ENCODE measurements around the gene NOSTRIN.
A peak's percentile ranks its signal among the peaks of the same experiment; 100 is the strongest.

The NOSTRIN gene

DNA sequence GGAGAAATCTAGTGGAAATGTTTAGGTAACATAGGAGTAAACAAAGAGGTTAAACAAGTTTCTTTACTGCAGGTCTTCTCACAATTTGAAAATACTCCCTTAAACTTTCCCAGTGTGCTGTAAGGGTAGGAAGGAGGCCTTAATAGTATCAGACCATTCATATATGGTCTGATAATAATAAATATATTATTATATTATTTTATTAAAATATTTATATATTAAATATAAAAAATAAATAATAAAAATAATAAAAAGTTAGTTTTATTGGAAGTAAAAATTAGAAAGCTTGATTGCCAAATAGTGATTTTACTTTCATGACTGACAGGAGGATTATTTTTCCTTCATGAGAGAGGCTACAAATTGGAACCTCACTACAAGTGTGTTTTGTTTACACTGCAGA, 7.1 kb downstream of the NOSTRIN start:
- Histone ChIP-seq H3K27ac (ENCODE audit: extremely low read depth, low read depth, low read length) (no peak overlapping the region), H3K4me3 (ENCODE audit: low read depth, low read length) (no peak overlapping the region), H3K36me3 (ENCODE audit: control insufficient read depth in 2 of 2, insufficient read depth in 1 of 2, low read length in 2 of 2) (no peaks in the 10 kb centered on the region), H3K4me1 (ENCODE audit: control insufficient read depth, insufficient read depth, low read length) (no peaks in the 10 kb centered on the region), H3K9me3 (ENCODE audit: control insufficient read depth, insufficient read depth, low read depth, low read length) (no peaks in the 10 kb centered on the region)
- POLR2A ChIA-PET, result no interaction called here
- TF ChIP-seq BCL11B (tag by site-specific recombination; IDR thresholded peaks at IDR 0.05; ENCODE audit: low read depth), result no peak
- TF ChIP-seq SP3 (tag by site-specific recombination; IDR thresholded peaks at IDR 0.05), result no peak
- no peak for TF ChIP-seq ZNF654 (tag by site-specific recombination; IDR thresholded peaks at IDR 0.05; ENCODE audit: low read depth)
- TF ChIP-seq ZNF610 (tag by site-specific recombination; IDR thresholded peaks at IDR 0.05; ENCODE audit: borderline replicate concordance), result no peak
- TF ChIP-seq ZNF426 (tag by site-specific recombination; IDR thresholded peaks at IDR 0.05), result no peak
- TF ChIP-seq, protein P1, sequence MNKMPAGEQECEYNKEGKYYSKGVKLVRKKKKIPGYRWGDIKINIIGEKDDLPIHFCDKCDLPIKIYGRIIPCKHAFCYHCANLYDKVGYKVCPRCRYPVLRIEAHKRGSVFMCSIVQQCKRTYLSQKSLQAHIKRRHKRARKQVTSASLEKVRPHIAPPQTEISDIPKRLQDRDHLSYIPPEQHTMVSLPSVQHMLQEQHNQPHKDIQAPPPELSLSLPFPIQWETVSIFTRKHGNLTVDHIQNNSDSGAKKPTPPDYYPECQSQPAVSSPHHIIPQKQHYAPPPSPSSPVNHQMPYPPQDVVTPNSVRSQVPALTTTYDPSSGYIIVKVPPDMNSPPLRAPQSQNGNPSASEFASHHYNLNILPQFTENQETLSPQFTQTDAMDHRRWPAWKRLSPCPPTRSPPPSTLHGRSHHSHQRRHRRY (tag by site-specific recombination; IDR thresholded peaks at IDR 0.05), result no peak
- TF ChIP-seq SETDB1 (IDR thresholded peaks at IDR 0.05; ENCODE audit: insufficient read length, low read length), result no peak
- TF ChIP-seq ZNF629 (tag by site-specific recombination; IDR thresholded peaks at IDR 0.05), result no peak
- CTCF ChIA-PET, result interaction anchor here (0.7 kb wide), 1 partner anchor 45 kb away, joined by 3 read pairs; no protein-coding TSS in a partner anchor

DNA sequence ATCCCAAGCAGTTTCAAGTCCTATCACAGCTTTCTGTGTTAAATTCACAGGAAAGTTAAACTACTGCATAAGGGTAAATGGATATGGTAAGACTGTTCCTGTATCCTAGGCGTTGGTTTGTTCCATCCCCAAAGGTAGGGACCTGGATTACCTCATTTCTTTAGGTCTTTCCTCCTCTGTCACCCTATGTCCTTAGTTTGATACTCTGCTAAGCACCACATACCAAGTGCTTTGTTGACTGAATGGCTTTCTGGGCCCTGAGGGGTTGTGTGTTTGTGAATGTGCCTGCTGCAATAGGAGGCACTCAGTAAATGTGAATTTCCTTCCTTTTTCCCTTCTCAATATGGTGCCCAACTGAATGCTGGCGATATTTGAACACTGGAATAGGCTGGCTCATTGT, 7.8 kb downstream of the NOSTRIN start:
- CTCF ChIA-PET, result interaction anchor here (0.7 to 1.1 kb wide), 2 partner anchors 42 to 44 kb away, joined by 3 read pairs; no protein-coding TSS in a partner anchor
- no peaks in the 10 kb centered on the region for H3K36me3 ChIP-seq (ENCODE audit: control insufficient read depth in 2 of 2, insufficient read depth in 1 of 2, low read length in 2 of 2)
- H3K9me3 ChIP-seq (ENCODE audit: control insufficient read depth, insufficient read depth, low read depth, low read length), result no peaks in the 10 kb centered on the region
- POLR2A ChIA-PET, result interaction anchor here (0.6 kb wide), 1 partner anchor 25 kb away, joined by 3 read pairs; no protein-coding TSS in a partner anchor
- H3K27ac ChIP-seq (ENCODE audit: extremely low read depth, low read depth, low read length), result no peak overlapping the region
- TF ChIP-seq YY2 (tag by site-specific recombination; IDR thresholded peaks at IDR 0.05), result no peak
- TF ChIP-seq ZNF37A (tag by site-specific recombination; IDR thresholded peaks at IDR 0.05), result no peak
- TF ChIP-seq EGR2 (tag by site-specific recombination; IDR thresholded peaks at IDR 0.05; ENCODE audit: low read depth), result no peak
- TF ChIP-seq, protein P2, sequence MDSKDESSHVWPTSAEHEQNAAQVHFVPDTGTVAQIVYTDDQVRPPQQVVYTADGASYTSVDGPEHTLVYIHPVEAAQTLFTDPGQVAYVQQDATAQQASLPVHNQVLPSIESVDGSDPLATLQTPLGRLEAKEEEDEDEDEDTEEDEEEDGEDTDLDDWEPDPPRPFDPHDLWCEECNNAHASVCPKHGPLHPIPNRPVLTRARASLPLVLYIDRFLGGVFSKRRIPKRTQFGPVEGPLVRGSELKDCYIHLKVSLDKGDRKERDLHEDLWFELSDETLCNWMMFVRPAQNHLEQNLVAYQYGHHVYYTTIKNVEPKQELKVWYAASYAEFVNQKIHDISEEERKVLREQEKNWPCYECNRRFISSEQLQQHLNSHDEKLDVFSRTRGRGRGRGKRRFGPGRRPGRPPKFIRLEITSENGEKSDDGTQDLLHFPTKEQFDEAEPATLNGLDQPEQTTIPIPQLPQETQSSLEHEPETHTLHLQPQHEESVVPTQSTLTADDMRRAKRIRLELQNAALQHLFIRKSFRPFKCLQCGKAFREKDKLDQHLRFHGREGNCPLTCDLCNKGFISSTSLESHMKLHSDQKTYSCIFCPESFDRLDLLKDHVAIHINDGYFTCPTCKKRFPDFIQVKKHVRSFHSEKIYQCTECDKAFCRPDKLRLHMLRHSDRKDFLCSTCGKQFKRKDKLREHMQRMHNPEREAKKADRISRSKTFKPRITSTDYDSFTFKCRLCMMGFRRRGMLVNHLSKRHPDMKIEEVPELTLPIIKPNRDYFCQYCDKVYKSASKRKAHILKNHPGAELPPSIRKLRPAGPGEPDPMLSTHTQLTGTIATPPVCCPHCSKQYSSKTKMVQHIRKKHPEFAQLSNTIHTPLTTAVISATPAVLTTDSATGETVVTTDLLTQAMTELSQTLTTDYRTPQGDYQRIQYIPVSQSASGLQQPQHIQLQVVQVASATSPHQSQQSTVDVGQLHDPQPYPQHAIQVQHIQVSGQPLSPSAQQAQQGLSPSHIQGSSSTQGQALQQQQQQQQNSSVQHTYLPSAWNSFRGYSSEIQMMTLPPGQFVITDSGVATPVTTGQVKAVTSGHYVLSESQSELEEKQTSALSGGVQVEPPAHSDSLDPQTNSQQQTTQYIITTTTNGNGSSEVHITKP (tag by site-specific recombination; IDR thresholded peaks at IDR 0.05), result 0 out of 2 replicates have a peak, but pooled peaks have one; percentile 10
- TF ChIP-seq, protein P3, sequence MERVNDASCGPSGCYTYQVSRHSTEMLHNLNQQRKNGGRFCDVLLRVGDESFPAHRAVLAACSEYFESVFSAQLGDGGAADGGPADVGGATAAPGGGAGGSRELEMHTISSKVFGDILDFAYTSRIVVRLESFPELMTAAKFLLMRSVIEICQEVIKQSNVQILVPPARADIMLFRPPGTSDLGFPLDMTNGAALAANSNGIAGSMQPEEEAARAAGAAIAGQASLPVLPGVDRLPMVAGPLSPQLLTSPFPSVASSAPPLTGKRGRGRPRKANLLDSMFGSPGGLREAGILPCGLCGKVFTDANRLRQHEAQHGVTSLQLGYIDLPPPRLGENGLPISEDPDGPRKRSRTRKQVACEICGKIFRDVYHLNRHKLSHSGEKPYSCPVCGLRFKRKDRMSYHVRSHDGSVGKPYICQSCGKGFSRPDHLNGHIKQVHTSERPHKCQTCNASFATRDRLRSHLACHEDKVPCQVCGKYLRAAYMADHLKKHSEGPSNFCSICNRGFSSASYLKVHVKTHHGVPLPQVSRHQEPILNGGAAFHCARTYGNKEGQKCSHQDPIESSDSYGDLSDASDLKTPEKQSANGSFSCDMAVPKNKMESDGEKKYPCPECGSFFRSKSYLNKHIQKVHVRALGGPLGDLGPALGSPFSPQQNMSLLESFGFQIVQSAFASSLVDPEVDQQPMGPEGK (tag by site-specific recombination; IDR thresholded peaks at IDR 0.05), result no peak
- no peak for TF ChIP-seq KLF1 (tag by site-specific recombination; IDR thresholded peaks at IDR 0.05)
- TF ChIP-seq ZNF792 (tag by site-specific recombination; IDR thresholded peaks at IDR 0.05), result no peak
- TF ChIP-seq ZNF768 (tag by site-specific recombination; IDR thresholded peaks at IDR 0.05), result no peak
- no peak for TF ChIP-seq ZNF501 (tag by site-specific recombination; IDR thresholded peaks at IDR 0.05)
- no peaks in the 10 kb centered on the region for H3K4me1 ChIP-seq (ENCODE audit: control insufficient read depth, insufficient read depth, low read length)
- H3K4me3 ChIP-seq (ENCODE audit: low read depth, low read length), result no peak overlapping the region

Measured in HEK293 (cell line).